AML-193 (cell line): ENCODE measurements around the gene IL15RA.
"Not testable (repeated sequence)": the region's sequence is repeated elsewhere in the genome, so short reads cannot be mapped to it uniquely, and the experiment has no call there.

Experiments
- DNase-seq, 2 experiments: peaks; one replicate each; lab custom pipeline; 2025; lab: John Stamatoyannopoulos, UW

IL15RA gene

GRCh38 chr10:5970066-5970465 lies 7.3 kb downstream of the IL15RA start:
- DNase-seq = no peak

- DNase-seq = no peak
Measured at GRCh38 chr10:5968681-5969453, 8.5 kb downstream of the IL15RA start.

GRCh38 chr10:5968037-5968680 lies 9.2 kb downstream of the IL15RA start:
- DNase-seq = no peak

- no peak for DNase-seq
Measured at GRCh38 chr10:5965266-5965665, 12.1 kb downstream of the IL15RA start.

- DNase-seq = no peak
Measured at GRCh38 chr10:5964736-5965135, 12.6 kb downstream of the IL15RA start.

- no peak for DNase-seq
Measured at GRCh38 chr10:5963591-5963990, 13.8 kb downstream of the IL15RA start.

- no peak for DNase-seq
Measured at GRCh38 chr10:5963071-5963470, 14.3 kb downstream of the IL15RA start.

- not testable (repeated sequence) for DNase-seq
Measured at GRCh38 chr10:5962358-5962940, 14.9 kb downstream of the IL15RA start.

- no peak for DNase-seq
Measured at GRCh38 chr10:5961405-5962100, 15.8 kb downstream of the IL15RA start.

GRCh38 chr10:5960973-5961275 lies 16.4 kb downstream of the IL15RA start:
- not testable (repeated sequence) for DNase-seq

GRCh38 chr10:5960070-5960972 lies 17.0 kb downstream of the IL15RA start:
- no peak for DNase-seq

GRCh38 chr10:5959581-5960069 lies 17.7 kb downstream of the IL15RA start:
- DNase-seq = no peak

- no peak for DNase-seq
Measured at GRCh38 chr10:5959142-5959541, 18.2 kb downstream of the IL15RA start.

GRCh38 chr10:5958675-5959074 lies 18.7 kb downstream of the IL15RA start:
- no peak for DNase-seq

- DNase-seq = no peak
Measured at GRCh38 chr10:5958077-5958476, 19.3 kb downstream of the IL15RA start.

- DNase-seq = no peak
Measured at GRCh38 chr10:5956146-5956936, 21.0 kb downstream of the IL15RA start.

GRCh38 chr10:5953676-5954075 lies 23.7 kb downstream of the IL15RA start:
- DNase-seq = no peak

GRCh38 chr10:5952731-5953385 lies 24.5 kb downstream of the IL15RA start:
- no peak for DNase-seq

- DNase-seq = no peak
Measured at GRCh38 chr10:5951721-5952407, 25.5 kb downstream of the IL15RA start.
